GM18861 (cell line): ENCODE data around the gene LGALS9.
"Not testable (repeated sequence)": the region's sequence is repeated elsewhere in the genome, so short reads cannot be mapped to it uniquely, and the experiment has no call there.

ENCODE experiments used
- ATAC-seq: cut with Tn5 transposase; IDR thresholded peaks from one replicate; pipeline ENCODE4 v1.9.1; 2021; ENCODE audit not compliant: unreplicated experiment

The LGALS9 gene

GRCh38 chr17:27627514-27627913 lies 3.5 kb upstream of the LGALS9 start:
- no peak for ATAC-seq

GRCh38 chr17:27628376-27628775 lies 2.6 kb upstream of the LGALS9 start:
- ATAC-seq: no peak

- not testable (repeated sequence) for ATAC-seq
These were observed 1.7 kb upstream of the LGALS9 start for GRCh38 chr17:27629260-27629659.

DNA sequence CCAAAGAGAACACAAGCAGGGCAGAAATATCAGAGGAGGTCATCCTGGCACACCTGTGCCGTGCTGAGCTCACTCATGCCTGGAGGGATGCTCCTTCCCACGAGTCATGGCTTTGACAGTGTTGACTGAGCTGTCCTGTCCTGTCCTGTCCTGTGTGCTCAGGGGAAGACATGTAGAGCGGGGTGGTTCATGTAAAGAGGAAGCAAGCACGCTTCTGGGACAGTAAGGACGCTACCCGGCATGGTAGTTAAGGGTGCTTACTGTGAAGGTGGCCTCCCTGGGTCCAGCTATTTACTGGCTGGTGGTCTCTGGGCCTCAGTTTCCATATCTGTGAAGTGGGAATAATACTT lies 398 bp downstream of the LGALS9 start:
- ATAC-seq: no peak

DNA sequence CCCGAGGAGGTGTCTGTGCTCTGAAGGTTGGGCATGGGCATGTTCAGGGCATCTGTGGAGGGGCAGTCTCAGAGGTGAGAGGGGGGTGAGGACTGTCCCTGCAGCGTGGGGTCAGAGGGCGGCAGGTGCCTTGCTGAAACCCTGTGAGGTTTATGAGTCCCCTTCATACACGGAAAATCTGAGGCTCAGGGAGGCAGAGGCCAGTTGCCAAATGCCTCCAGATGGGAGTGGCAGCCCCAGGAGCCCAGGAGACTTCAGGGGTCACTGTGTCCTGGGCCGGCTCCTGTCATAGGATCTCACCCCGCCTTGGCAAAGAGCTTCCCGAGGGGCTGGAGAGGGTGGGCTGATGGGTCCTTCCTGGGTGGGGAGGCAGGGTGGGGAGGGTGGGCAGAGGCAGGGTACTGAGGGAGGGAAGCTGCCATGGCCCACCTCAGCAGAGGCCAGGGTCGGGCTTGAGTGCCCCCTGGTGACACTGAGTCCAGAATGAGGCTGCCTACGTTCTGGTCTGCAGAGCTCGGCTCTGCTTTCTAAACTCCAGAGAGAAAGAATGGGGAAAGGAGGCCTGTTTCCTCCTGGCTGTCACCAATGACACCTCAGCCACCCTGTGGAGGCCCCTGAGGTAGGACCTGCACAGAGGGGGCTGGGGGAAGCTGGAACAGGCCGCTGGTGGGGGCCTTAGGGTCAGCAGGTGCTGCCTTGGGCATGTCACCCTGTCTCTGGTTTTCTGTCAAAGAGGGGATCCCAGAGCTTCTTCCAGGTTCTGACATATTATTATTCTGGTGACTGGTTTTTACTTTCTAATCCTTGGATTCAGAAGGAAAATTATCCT lies 1.1 kb downstream of the LGALS9 start:
- no peak for ATAC-seq

DNA sequence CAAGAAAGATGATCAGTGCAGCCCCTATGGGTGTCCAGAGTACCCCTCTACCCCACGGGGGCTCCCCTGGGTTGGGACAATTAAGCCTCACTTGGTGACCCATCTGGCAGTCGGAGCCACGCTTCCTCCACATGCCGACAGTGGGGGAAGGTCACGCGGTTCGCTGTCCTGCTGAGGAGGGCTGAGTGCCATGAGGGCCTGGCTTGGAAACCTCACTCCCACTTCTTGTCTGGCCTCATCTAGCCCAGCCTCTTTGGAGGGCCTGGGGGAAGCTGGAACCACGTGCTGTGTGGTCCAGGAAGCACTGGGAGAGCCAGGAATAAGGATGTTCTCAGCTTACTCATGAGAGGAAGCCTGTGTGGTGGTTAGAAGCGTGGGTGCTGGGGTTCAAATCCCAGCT lies 1.8 kb downstream of the LGALS9 start:
- ATAC-seq: not testable (repeated sequence)

DNA sequence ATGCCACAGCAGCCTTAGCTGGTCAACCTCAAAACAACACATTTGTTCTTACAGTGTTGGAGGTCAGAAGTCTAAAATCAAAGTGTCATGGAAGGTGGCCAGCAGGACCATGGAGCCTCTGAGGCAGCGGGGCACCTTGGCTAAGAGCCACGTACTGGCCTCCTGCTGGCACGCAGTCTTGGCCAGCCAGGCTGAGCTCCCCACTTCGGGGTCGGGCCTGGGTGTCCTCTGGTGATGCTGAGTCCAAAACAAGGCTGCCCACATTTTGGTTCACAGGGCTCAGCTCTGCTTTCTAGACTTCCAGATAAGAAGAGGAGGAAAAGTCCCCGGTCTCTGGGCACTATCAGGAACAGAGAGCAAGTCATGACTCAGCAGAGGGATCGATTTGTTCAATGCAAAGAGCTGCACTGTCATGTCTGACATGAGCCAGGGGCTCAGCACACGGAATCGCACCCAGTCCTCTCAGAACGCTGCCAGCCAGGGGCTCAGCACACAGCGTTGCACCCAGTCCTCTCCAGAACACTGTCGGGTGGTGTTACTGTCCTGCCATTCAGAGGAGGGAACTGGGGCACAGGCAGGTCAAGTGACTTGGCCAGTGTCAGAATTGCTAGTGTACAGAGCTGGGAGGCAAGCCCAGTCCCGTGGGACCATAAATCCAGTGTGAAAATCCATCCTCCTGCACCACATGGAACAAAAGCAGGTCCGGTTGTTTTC lies 2.5 kb downstream of the LGALS9 start:
- ATAC-seq: no peak

GRCh38 chr17:27634026-27634335 lies 3.0 kb downstream of the LGALS9 start:
- ATAC-seq: no peak

DNA sequence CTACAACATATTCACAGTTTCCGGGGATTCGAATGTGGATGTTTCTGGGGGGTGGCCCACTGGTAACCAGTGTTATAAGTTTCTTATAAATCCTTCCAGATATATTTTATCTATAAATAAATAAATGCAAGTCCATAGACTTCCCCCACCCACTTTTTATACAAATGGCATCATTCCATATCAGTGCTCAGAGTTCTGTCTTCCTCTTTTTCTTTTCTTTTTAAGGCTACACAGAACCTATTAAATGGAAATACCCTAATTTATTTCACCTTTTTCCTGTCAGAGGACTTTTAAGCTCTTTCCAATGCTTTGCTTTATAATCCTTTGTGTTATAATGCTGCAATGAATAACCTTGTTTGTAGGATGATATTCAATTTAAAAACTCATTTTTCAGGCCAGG lies 3.8 kb downstream of the LGALS9 start:
- ATAC-seq: no peak

DNA sequence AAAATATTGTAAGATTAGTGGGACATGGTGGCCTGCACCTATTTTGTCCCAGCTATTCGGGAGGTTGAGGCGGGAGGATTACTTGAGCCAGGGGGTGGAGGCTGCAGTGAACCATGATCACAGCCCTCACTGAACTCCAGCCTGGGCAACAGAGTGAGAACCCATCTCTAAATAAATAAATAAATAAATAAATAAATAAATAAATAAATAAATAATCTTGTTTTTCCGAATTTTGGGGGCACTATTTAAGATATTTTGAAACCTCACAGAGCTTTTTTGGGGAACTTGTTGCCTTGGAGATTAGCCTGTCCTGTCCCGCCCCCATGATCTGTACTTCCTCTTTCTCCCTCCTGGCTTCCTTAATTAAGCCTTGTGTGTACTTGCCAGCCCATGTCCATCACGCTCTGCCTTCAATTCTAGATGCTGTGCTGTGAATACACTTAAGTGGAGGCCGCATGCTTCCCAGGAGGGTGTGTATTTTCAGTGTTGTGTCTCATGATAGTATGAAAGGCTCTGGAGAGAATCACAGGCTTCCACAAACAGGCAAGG lies 4.4 kb downstream of the LGALS9 start:
- no peak for ATAC-seq

- not testable (repeated sequence) for ATAC-seq
These were observed 5.1 kb downstream of the LGALS9 start for GRCh38 chr17:27636005-27636520.

GRCh38 chr17:27637818-27638217 lies 6.8 kb downstream of the LGALS9 start:
- ATAC-seq: not testable (repeated sequence)

- ATAC-seq: not testable (repeated sequence)
These were observed 7.5 kb downstream of the LGALS9 start for GRCh38 chr17:27638415-27638914.

- ATAC-seq: no peak
These were observed 9.8 kb downstream of the LGALS9 start for GRCh38 chr17:27640790-27641189.

DNA sequence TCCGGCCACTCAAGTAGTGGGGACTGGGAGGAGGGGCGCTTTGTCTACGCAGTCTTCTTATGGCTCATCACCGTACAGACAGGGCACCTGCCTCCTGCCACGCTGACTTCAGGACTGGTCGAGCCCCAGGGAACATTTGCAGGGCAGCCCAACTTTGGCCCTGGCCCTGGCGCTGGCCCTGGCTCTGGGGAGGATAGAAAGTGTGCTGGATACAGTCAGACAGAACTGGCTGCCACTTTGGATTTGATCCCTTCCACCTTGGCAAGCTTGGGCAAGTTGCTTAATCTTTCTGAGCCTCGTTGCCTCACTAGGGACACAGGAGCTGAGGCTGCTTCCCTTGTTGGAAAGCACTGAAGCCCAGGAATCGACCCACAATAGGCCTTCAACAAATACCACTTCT lies 13.6 kb downstream of the LGALS9 start:
- ATAC-seq: no peak

DNA sequence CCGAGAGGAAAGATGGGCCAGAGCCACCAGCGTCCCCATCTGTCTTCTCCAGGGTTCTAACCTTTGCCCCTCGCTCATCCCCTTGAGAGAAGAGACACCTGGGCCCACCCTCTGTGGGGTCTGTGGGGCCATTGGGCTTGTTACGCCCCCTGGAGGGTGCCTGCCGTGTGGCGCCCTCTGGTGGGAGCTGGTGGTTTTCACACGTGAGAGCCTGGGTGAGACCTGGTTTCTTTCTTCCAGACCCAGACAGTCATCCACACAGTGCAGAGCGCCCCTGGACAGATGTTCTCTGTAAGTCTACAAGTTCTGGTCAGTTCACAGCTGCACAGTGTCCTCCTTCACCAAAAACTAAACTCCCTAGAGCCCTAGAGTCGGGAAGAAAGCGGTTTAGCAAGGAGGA lies 14.6 kb downstream of the LGALS9 start:
- ATAC-seq: not testable (repeated sequence)

GRCh38 chr17:27646232-27646631 lies 15.2 kb downstream of the LGALS9 start:
- no peak for ATAC-seq

- no peak for ATAC-seq
These were observed 16.8 kb downstream of the LGALS9 start for GRCh38 chr17:27647765-27648164.

DNA sequence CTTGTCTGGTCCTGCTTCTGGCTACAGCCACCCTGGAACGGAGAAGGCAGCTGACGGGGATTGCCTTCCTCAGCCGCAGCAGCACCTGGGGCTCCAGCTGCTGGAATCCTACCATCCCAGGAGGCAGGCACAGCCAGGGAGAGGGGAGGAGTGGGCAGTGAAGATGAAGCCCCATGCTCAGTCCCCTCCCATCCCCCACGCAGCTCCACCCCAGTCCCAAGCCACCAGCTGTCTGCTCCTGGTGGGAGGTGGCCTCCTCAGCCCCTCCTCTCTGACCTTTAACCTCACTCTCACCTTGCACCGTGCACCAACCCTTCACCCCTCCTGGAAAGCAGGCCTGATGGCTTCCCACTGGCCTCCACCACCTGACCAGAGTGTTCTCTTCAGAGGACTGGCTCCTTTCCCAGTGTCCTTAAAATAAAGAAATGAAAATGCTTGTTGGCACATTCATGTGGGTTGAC lies 18.2 kb downstream of the LGALS9 start:
- not testable (repeated sequence) for ATAC-seq

GRCh38 chr17:27649929-27650328 lies 18.9 kb downstream of the LGALS9 start:
- ATAC-seq: no peak

GRCh38 chr17:27650836-27651235 lies 19.8 kb downstream of the LGALS9 start:
- no peak for ATAC-seq
